Measurements from ENCODE around the gene MARK1.

- TF ChIP-seq CTCF (IDR thresholded peaks at IDR 0.05; ENCODE audit: borderline replicate concordance, extremely low read depth, low read length, poor library complexity, severe bottlenecking) (no peak), EZH2 (IDR thresholded peaks at IDR 0.05; ENCODE audit: borderline replicate concordance, low read depth, low read length, severe bottlenecking) (no peak)
Observed at GRCh38 chr1:220707160-220707559, 179.2 kb downstream of the MARK1 start.

Data from DND-41 (cell line).